ENCODE data around the gene RASGRF2.
"Not testable (repeated sequence)": the region's sequence is repeated elsewhere in the genome, so short reads cannot be mapped to it uniquely, and the experiment has no call there.

The RASGRF2 gene

GRCh38 chr5:80986382-80986781 lies 26.2 kb downstream of the RASGRF2 start:
- no peak for DNase-seq (ENCODE audit: low spot score)

GRCh38 chr5:80987078-80987766 lies 27.1 kb downstream of the RASGRF2 start:
- peak; percentile 63 for DNase-seq (ENCODE audit: low spot score)

- no peak for DNase-seq (ENCODE audit: low spot score)
Observed at GRCh38 chr5:80988419-80988935, 28.3 kb downstream of the RASGRF2 start.

GRCh38 chr5:80989883-80990282 lies 29.7 kb downstream of the RASGRF2 start:
- DNase-seq (ENCODE audit: low spot score): no peak

GRCh38 chr5:80990527-80990926 lies 30.4 kb downstream of the RASGRF2 start:
- no peak for DNase-seq (ENCODE audit: low spot score)

GRCh38 chr5:80990971-80991370 lies 30.8 kb downstream of the RASGRF2 start:
- no peak for DNase-seq (ENCODE audit: low spot score)

GRCh38 chr5:80995908-80996307 lies 35.7 kb downstream of the RASGRF2 start:
- DNase-seq (ENCODE audit: low spot score): no peak

GRCh38 chr5:80998590-80998979 lies 38.4 kb downstream of the RASGRF2 start:
- no peak for DNase-seq (ENCODE audit: low spot score)

- no peak for DNase-seq (ENCODE audit: low spot score)
Observed at GRCh38 chr5:81003811-81004386, 43.7 kb downstream of the RASGRF2 start.

- no peak for DNase-seq (ENCODE audit: low spot score)
Observed at GRCh38 chr5:81005708-81006107, 45.5 kb downstream of the RASGRF2 start.

- DNase-seq (ENCODE audit: low spot score): no peak
Observed at GRCh38 chr5:81006231-81006630, 46.1 kb downstream of the RASGRF2 start.

- DNase-seq (ENCODE audit: low spot score): no peak
Observed at GRCh38 chr5:81006947-81007636, 46.9 kb downstream of the RASGRF2 start.

- no peak for DNase-seq (ENCODE audit: low spot score)
Observed at GRCh38 chr5:81007637-81008027, 47.5 kb downstream of the RASGRF2 start.

GRCh38 chr5:81010336-81011169 lies 50.4 kb downstream of the RASGRF2 start:
- DNase-seq (ENCODE audit: low spot score): no peak

- no peak for DNase-seq (ENCODE audit: low spot score)
Observed at GRCh38 chr5:81014348-81014747, 54.2 kb downstream of the RASGRF2 start.

- no peak for DNase-seq (ENCODE audit: low spot score)
Observed at GRCh38 chr5:81016116-81016515, 56.0 kb downstream of the RASGRF2 start.

- no peak for DNase-seq (ENCODE audit: low spot score)
Observed at GRCh38 chr5:81017320-81017719, 57.2 kb downstream of the RASGRF2 start.

- not testable (repeated sequence) for DNase-seq (ENCODE audit: low spot score)
Observed at GRCh38 chr5:81018608-81019007, 58.4 kb downstream of the RASGRF2 start.

GRCh38 chr5:81019748-81020147 lies 59.6 kb downstream of the RASGRF2 start:
- DNase-seq (ENCODE audit: low spot score): no peak

GRCh38 chr5:81020478-81021167 lies 60.5 kb downstream of the RASGRF2 start:
- peak; percentile 45 for DNase-seq (ENCODE audit: low spot score)

- DNase-seq (ENCODE audit: low spot score): peak; percentile 51
Observed at GRCh38 chr5:81021486-81021885, 61.3 kb downstream of the RASGRF2 start.

Data from pons (tissue), 1 donor.